GM12864 (cell line): Measurements from ENCODE around the gene ZNF552.
A peak's percentile ranks its signal among the peaks of the same experiment; 100 is the strongest.

Experiments
- DNase-seq: peaks from one replicate; pipeline ENCODE4 v3.0.0-alpha.2; 2011; ENCODE audit warnings: low read depth
- H3K4me3 ChIP-seq: 2 replicates; pipeline ENCODE4 v1.5.1; 2011; ENCODE audit warnings: mild to moderate bottlenecking, low read depth, low read length, control low read depth
- TF ChIP-seq, protein P1 (sequence below): IDR thresholded peaks from 2 replicates; pipeline ENCODE4 v1.5.1; 2011; ENCODE audit warnings: low read depth, mild to moderate bottlenecking, moderate library complexity, low read length, control low read depth, inconsistent platforms; ENCODE audit errors: missing control alignments

ZNF552 gene

GRCh38 chr19:57771417-57771816 lies 43.3 kb downstream of the ZNF552 start:
- TF ChIP-seq, protein P1, sequence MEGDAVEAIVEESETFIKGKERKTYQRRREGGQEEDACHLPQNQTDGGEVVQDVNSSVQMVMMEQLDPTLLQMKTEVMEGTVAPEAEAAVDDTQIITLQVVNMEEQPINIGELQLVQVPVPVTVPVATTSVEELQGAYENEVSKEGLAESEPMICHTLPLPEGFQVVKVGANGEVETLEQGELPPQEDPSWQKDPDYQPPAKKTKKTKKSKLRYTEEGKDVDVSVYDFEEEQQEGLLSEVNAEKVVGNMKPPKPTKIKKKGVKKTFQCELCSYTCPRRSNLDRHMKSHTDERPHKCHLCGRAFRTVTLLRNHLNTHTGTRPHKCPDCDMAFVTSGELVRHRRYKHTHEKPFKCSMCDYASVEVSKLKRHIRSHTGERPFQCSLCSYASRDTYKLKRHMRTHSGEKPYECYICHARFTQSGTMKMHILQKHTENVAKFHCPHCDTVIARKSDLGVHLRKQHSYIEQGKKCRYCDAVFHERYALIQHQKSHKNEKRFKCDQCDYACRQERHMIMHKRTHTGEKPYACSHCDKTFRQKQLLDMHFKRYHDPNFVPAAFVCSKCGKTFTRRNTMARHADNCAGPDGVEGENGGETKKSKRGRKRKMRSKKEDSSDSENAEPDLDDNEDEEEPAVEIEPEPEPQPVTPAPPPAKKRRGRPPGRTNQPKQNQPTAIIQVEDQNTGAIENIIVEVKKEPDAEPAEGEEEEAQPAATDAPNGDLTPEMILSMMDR, result no peak
- DNase-seq, result no peak
- no peak overlapping the region for H3K4me3 ChIP-seq

- DNase-seq, result peak; percentile 92
- H3K4me3 ChIP-seq, result peak within 1 kb of the TSS; percentile 65
- TF ChIP-seq, protein P1, result no peak
These were observed 45.2 kb downstream of the ZNF552 start, which contains the start of gene ZNF586 for GRCh38 chr19:57769345-57770131. Gene ZNF586, plus strand, starts transcription at chr19:57769676. Its CDS starts 167 bp downstream, at chr19:57769843.

DNA sequence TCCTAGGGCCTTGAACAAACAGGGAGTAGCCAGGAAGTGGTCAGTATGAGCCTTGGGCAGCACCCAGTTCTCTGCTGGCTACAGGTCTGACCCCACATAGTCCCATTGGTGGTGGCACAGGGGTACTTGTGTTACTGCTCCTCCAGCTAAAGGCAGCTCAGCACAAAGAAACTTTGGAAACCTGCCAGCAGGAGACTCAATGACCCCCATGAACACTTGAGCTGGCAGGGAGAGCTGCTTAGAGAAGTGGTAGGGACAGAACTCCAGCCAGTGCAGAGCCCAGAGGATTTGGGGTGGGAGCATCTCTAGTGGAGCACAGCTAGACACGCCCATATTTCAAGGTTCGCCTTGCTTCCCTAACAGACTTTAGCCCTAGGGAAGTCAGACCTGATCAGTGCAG lies 55.6 kb downstream of the ZNF552 start:
- TF ChIP-seq, protein P1, result no peak
- no peak overlapping the region for H3K4me3 ChIP-seq
- DNase-seq, result no peak

DNA sequence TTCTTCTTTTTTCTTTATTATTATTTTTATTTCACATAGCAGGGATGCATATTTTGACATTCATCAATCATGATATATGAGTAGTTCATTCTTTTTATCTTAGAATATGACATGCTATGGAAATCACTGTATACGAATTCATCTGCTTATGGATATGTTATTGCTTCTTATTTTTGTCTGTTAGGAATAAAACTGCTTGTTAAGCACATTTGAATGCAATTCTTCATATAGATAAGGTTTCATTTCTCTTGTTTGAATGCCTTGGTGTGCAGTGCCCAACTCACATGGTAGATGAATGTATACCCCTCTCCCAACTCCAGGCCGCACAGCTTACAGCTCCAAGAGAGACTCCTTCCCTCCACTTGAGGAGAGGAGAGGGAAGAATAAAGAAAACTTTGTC lies 56.8 kb downstream of the ZNF552 start:
- TF ChIP-seq, protein P1, result no peak
- no peak overlapping the region for H3K4me3 ChIP-seq
- no peak for DNase-seq
